ENCODE results near the gene SDR42E2. TPM values are rescaled to one million over a fixed set of nuclear protein-coding genes. Genes with fewer than 3 reads are reported as not detected.

SDR42E2 gene
- total RNA-seq, 6 donors from 2014 or later = 0.17 to 0.59 (median 0.22) TPM; not detected in 3

DNA sequence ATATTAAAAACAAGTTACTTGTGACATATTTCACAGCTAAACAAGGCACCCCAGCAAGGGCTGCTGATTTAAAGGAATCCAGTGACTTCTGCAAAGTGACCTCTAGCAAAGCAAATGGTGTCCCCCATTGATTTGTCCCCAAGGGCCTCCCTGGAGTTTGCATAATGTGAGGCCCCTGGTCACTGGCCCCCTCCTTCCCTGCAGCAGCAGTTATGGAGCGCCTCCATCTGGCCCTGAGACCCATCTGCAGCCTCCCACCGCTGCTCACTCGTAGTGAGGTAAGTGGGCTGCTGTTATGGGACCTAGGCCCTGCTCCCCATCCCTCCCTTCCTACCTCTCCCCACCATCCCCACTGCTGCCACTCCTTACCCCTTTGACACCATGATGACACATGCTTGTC, 24.2 kb downstream of the SDR42E2 start:
- H3K27me3 ChIP-seq = no peaks in the 10 kb centered on the region
- H3K4me3 ChIP-seq = no peak overlapping the region
- TF ChIP-seq POLR2AphosphoS5 (IDR thresholded peaks at IDR 0.05) (no peak), POLR2A (IDR thresholded peaks at IDR 0.05) (no peak), EP300 (IDR thresholded peaks at IDR 0.05) (no peak)
- TF ChIP-seq, protein P1, sequence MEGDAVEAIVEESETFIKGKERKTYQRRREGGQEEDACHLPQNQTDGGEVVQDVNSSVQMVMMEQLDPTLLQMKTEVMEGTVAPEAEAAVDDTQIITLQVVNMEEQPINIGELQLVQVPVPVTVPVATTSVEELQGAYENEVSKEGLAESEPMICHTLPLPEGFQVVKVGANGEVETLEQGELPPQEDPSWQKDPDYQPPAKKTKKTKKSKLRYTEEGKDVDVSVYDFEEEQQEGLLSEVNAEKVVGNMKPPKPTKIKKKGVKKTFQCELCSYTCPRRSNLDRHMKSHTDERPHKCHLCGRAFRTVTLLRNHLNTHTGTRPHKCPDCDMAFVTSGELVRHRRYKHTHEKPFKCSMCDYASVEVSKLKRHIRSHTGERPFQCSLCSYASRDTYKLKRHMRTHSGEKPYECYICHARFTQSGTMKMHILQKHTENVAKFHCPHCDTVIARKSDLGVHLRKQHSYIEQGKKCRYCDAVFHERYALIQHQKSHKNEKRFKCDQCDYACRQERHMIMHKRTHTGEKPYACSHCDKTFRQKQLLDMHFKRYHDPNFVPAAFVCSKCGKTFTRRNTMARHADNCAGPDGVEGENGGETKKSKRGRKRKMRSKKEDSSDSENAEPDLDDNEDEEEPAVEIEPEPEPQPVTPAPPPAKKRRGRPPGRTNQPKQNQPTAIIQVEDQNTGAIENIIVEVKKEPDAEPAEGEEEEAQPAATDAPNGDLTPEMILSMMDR (IDR thresholded peaks at IDR 0.05) = no peak
- WGBS, 2 donors = 79 to 88% methylated on average over 3 of the region's 3 CpGs
- H3K36me3 ChIP-seq = no peaks in the 10 kb centered on the region
- H3K9me3 ChIP-seq = no peaks in the 10 kb centered on the region
- H3K4me1 ChIP-seq = peaks cover 18 to 24% (median 20%) of the 10 kb centered on the region in 4 donors
- no peak overlapping the region for H3K27ac ChIP-seq
- DNase-seq (no peak), ATAC-seq (ENCODE audit: low FRiP score in 2 of 2) (no peak)

DNA sequence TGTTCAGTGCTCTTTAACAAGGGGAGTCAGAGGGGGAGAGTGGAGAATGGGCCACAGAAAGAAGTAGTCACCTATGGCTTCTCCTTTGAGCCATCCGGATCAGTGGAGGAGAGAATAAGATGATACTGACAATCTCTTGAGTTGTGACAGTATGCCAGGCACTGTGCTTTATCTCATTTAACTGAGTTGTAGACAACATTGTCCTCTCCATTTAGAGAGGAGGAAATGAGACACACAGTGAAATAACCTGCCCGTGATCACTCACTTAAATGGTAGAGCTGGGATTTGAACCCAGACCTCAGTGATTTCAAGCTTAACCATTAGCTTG, 25.9 kb downstream of the SDR42E2 start:
- no peak for TF ChIP-seq POLR2AphosphoS5 (IDR thresholded peaks at IDR 0.05)
- TF ChIP-seq, protein P1 (IDR thresholded peaks at IDR 0.05) = no peak
- TF ChIP-seq POLR2A (IDR thresholded peaks at IDR 0.05) = no peak
- no peak for TF ChIP-seq EP300 (IDR thresholded peaks at IDR 0.05)
- H3K4me3 ChIP-seq = no peak overlapping the region
- ATAC-seq (ENCODE audit: low FRiP score in 2 of 2) (no peak), DNase-seq (no peak)
- peaks cover 31 to 39% (median 34%) of the 10 kb centered on the region in 4 donors for H3K4me1 ChIP-seq
- peak overlapping the region in 3 of 4 donors; percentile 92 to 98 (median 94) for H3K27ac ChIP-seq
- WGBS, 2 donors = 64 to 79% methylated on average over 2 of the region's 2 CpGs
- H3K9me3 ChIP-seq = no peaks in the 10 kb centered on the region
- no peaks in the 10 kb centered on the region for H3K27me3 ChIP-seq
- H3K36me3 ChIP-seq = no peaks in the 10 kb centered on the region

DNA sequence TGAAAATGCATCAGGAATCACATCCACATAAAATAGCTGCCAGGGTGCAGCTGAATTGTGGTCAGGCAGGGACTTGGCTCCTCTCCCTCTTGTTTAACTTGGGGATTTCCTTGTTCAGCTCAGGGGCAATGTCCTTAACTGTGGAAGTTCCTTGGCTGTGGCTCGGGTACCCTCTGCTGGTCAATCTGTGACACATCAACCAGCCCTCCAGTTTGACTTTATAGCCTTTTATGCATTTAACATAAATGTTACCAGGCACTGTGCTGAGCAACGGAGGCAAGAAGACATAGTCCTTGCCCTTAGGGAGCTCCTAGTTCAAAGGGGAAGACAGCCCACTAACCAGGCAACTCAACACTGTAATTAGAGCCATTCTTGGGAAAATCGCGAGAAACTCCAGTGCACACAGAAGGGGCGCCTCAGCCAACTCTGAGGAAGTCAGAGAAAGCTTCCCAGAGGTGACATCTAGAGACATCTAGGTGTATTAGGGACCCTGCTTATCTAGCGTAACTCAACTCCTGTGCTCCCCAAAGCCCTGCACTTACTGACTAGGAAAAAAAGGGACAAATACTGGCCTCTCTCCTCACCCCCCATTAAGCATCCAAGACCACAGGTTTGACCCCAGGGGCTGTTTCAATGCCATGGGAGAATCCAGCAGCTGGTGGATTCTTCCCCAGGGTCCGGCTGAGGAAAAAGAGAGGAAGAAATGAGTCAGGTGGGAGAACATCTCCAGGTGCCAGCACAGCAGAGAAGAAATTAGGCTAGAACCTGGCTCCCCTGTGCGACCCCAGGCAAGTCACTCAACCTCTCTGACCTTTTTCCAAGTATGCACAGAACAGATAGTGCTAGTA, 26.5 kb downstream of the SDR42E2 start:
- no peaks in the 10 kb centered on the region for H3K27me3 ChIP-seq
- peak overlapping the region in 1 of 4 donors; percentile 87 for H3K4me3 ChIP-seq
- peak in 1 of 2 donors; percentile 84 for DNase-seq
- no peaks in the 10 kb centered on the region for H3K36me3 ChIP-seq
- H3K4me1 ChIP-seq = peaks cover 32 to 39% (median 36%) of the 10 kb centered on the region in 4 donors
- ATAC-seq (ENCODE audit: low FRiP score in 2 of 2) = no peak
- TF ChIP-seq, protein P1 (IDR thresholded peaks at IDR 0.05) = peak; percentile 73 to 89 (median 84)
- TF ChIP-seq EP300 (IDR thresholded peaks at IDR 0.05) = no peak
- TF ChIP-seq POLR2A (IDR thresholded peaks at IDR 0.05) = no peak
- no peak for TF ChIP-seq POLR2AphosphoS5 (IDR thresholded peaks at IDR 0.05)
- H3K27ac ChIP-seq = peak overlapping the region; percentile 92 to 98 (median 94)
- WGBS, 2 donors = 24 to 39% methylated on average over 6 to 8 of the region's 8 CpGs
- no peaks in the 10 kb centered on the region for H3K9me3 ChIP-seq

DNA sequence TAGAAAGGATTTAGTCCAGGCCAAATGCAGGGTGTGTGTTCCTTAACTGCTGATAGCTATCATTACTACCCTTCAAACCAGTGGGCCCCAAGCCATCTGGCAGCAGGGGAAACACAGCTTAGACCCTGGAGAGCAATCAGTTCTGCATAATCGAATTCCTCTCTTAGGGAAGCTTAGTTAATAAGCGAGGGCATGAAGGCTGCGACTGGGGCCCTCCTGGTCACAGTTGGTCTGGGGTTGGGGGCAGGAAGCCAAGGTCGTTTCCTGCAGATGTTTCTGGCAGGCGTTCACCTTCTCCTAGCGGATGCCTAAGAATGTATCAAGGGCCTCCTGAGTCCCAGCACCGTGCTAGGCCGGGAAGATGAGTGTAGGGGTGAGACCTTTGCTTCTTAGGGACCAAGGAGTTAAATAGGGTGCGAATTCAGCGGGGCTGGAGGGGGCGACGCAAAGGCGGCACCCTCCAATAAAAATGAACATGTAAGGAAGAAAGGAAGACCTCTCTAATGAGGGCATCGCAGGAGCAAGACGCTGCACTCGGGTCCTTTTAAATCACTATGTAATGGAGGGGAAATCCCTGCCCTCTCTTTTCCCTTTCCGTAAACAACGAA, 27.3 kb downstream of the SDR42E2 start:
- no peak for ATAC-seq (ENCODE audit: low FRiP score in 2 of 2)
- WGBS, 2 donors = 1% methylated on average over 18 of the region's 18 CpGs
- Histone ChIP-seq H3K4me3 (peak overlapping the region; percentile 62 to 87 (median 74)), H3K36me3 (no peaks in the 10 kb centered on the region), H3K4me1 (peaks cover 32 to 39% (median 36%) of the 10 kb centered on the region in 4 donors), H3K9me3 (no peaks in the 10 kb centered on the region), H3K27ac (peak overlapping the region; percentile 92 to 98 (median 94)), H3K27me3 (no peaks in the 10 kb centered on the region)
- TF ChIP-seq, protein P1 (IDR thresholded peaks at IDR 0.05) = no peak
- no peak for TF ChIP-seq POLR2A (IDR thresholded peaks at IDR 0.05)
- TF ChIP-seq EP300 (IDR thresholded peaks at IDR 0.05) = peak in 1 of 4 donors; percentile 40
- no peak for TF ChIP-seq POLR2AphosphoS5 (IDR thresholded peaks at IDR 0.05)
- DNase-seq = peak in 1 of 2 donors; percentile 30
